HEK293 (cell line): ENCODE results near the gene IGFL2.

Source experiments
- ATF2 ChIP-seq: fragments of 450-650 bp; formaldehyde crosslinking; IDR thresholded peaks from 2 replicates; pipeline ENCODE4 v1.5.1; 2016; ENCODE audit warnings: missing biosample characterization, missing genetic modification characterization, low read depth
- SALL2 ChIP-seq: fragments of 450-650 bp; formaldehyde crosslinking; IDR thresholded peaks from 2 replicates; pipeline ENCODE4 v1.5.0; 2017; ENCODE audit warnings: missing biosample characterization, mild to moderate bottlenecking, missing genetic modification characterization, borderline replicate concordance
- YY1 ChIP-seq: fragments of 450-650 bp; formaldehyde crosslinking; IDR thresholded peaks from 2 replicates; pipeline ENCODE4 v1.5.1; 2018; ENCODE audit warnings: missing biosample characterization, missing genetic modification characterization
- ZFP37 ChIP-seq: fragments of 450-650 bp; formaldehyde crosslinking; IDR thresholded peaks from 2 replicates; pipeline ENCODE4 v1.5.1; 2016; ENCODE audit warnings: missing biosample characterization, missing genetic modification characterization
- ZNF175 ChIP-seq: fragments of 450-650 bp; formaldehyde crosslinking; IDR thresholded peaks from 2 replicates; pipeline ENCODE4 v1.5.1; 2016; ENCODE audit warnings: missing biosample characterization, missing genetic modification characterization
- ZNF280C ChIP-seq: fragments of 450-650 bp; formaldehyde crosslinking; IDR thresholded peaks from 2 replicates; pipeline ENCODE4 v1.5.1; 2016; ENCODE audit warnings: missing biosample characterization, missing genetic modification characterization
- ZNF610 ChIP-seq: fragments of 450-650 bp; formaldehyde crosslinking; IDR thresholded peaks from 2 replicates; pipeline ENCODE4 v1.5.1; 2016; ENCODE audit warnings: missing biosample characterization, missing genetic modification characterization, borderline replicate concordance
- TF ChIP-seq, protein P1 (sequence below): fragments of 450-650 bp; formaldehyde crosslinking; IDR thresholded peaks from 2 replicates; pipeline ENCODE4 v1.5.1; 2016; ENCODE audit warnings: missing biosample characterization, missing genetic modification characterization
- TF ChIP-seq, protein P2 (sequence below): fragments of 450-650 bp; formaldehyde crosslinking; IDR thresholded peaks from 2 replicates; pipeline ENCODE4 v1.5.1; 2016; ENCODE audit warnings: missing biosample characterization, missing genetic modification characterization

DNA sequence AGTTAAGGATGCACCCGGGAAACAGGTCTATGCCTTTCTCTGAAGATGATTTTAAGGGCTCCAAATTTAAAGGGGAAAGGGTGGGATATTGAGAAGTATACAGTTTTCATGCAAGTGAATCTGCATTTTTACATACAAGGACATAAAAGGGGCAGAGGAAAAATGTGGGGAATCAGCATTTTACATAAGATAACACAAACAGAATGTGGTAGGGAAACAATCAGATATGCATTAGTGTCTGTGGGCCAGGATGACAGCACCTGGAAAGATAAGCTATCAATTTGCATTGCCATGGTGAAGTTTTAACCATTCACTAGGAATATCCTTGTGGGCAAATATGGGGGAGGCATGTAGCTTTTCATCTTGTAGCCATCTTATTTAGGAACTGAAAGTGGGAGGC, 47.7 kb upstream of the IGFL2 start:
- TF ChIP-seq SALL2, result no peak
- TF ChIP-seq, protein P1, sequence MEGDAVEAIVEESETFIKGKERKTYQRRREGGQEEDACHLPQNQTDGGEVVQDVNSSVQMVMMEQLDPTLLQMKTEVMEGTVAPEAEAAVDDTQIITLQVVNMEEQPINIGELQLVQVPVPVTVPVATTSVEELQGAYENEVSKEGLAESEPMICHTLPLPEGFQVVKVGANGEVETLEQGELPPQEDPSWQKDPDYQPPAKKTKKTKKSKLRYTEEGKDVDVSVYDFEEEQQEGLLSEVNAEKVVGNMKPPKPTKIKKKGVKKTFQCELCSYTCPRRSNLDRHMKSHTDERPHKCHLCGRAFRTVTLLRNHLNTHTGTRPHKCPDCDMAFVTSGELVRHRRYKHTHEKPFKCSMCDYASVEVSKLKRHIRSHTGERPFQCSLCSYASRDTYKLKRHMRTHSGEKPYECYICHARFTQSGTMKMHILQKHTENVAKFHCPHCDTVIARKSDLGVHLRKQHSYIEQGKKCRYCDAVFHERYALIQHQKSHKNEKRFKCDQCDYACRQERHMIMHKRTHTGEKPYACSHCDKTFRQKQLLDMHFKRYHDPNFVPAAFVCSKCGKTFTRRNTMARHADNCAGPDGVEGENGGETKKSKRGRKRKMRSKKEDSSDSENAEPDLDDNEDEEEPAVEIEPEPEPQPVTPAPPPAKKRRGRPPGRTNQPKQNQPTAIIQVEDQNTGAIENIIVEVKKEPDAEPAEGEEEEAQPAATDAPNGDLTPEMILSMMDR (tag by site-specific recombination), result no peak
- TF ChIP-seq YY1 (tag by site-specific recombination), result no peak
- no peak for TF ChIP-seq ATF2 (tag by site-specific recombination)
- TF ChIP-seq ZNF610 (tag by site-specific recombination), result no peak
- TF ChIP-seq ZFP37 (tag by site-specific recombination), result no peak
- TF ChIP-seq, protein P2, sequence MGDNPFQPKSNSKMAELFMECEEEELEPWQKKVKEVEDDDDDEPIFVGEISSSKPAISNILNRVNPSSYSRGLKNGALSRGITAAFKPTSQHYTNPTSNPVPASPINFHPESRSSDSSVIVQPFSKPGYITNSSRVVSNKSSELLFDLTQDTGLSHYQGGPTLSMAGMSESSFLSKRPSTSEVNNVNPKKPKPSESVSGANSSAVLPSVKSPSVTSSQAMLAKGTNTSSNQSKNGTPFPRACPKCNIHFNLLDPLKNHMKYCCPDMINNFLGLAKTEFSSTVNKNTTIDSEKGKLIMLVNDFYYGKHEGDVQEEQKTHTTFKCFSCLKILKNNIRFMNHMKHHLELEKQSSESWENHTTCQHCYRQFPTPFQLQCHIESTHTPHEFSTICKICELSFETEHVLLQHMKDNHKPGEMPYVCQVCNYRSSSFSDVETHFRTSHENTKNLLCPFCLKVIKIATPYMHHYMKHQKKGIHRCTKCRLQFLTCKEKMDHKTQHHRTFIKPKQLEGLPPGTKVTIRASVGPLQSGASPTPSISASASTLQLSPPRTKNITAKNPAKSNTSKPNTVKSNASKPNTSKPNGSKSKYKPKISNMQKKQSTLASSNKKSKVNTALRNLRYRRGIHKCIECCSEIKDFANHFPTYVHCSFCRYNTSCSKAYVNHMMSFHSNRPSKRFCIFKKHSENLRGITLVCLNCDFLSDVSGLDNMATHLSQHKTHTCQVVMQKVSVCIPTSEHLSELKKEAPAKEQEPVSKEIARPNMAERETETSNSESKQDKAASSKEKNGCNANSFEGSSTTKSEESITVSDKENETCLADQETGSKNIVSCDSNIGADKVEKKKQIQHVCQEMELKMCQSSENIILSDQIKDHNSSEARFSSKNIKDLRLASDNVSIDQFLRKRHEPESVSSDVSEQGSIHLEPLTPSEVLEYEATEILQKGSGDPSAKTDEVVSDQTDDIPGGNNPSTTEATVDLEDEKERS (tag by site-specific recombination), result no peak
- TF ChIP-seq ZNF175 (tag by site-specific recombination), result no peak
- TF ChIP-seq ZNF280C, result no peak
